Heart right ventricle (tissue), 16 donors: ENCODE data around the gene MICAL2. TPM values are rescaled to one million over a fixed set of nuclear protein-coding genes. Genes with fewer than 3 reads are reported as not detected.

Experiments
- ATAC-seq, 8 donors: fragments of 200-7000 bp; cut with Tn5 transposase; one replicate each; pipeline ENCODE4 v1.9.1; 2020; ENCODE audit warnings: mild to moderate bottlenecking in 8 of 8, moderate library complexity in 8 of 8, moderate number of reproducible peaks in 1 of 8
- DNase-seq, 2 donors: peaks; one replicate each; pipeline ENCODE4 v3.0.0-alpha.2; 2020
- H3K27ac ChIP-seq, 10 donors: fragments of 200-600 bp; sonication (generic) in 2 of 10; one replicate each; pipeline versions ENCODE4 v1.5.0 to v1.8.0; 2020 to 2022; ENCODE audit warnings: mild to moderate bottlenecking in 3 of 10
- H3K27me3 ChIP-seq, 7 donors: fragments of 200-600 bp; one replicate each; pipeline ENCODE4 v1.8.0; 2021 to 2022; ENCODE audit warnings: mild to moderate bottlenecking in 2 of 7
- H3K36me3 ChIP-seq, 9 donors: fragments of 200-600 bp; sonication (generic) in 1 of 9; one replicate each; pipeline versions ENCODE4 v1.5.0 to v1.8.0; 2020 to 2022; ENCODE audit warnings: mild to moderate bottlenecking in 2 of 9
- H3K4me1 ChIP-seq, 9 donors: fragments of 200-600 bp; sonication (generic) in 1 of 9; one replicate each; pipeline versions ENCODE4 v1.5.0 to v1.8.0; 2020 to 2022; ENCODE audit warnings: mild to moderate bottlenecking in 4 of 9
- H3K4me3 ChIP-seq, 10 donors: fragments of 200-600 bp; sonication (generic) in 2 of 10; one replicate each; pipeline versions ENCODE4 v1.5.0 to v1.8.0; 2020 to 2022; ENCODE audit warnings: mild to moderate bottlenecking in 7 of 10, moderate library complexity in 2 of 10
- H3K9me3 ChIP-seq, 11 donors: fragments of 200-600 bp in 10 of 11; sonication (generic) in 2 of 11; one replicate each; pipeline versions ENCODE4 v1.5.0 to v1.8.0; 2013 to 2022; ENCODE audit warnings: mild to moderate bottlenecking in 2 of 11, control low read depth in 1 of 11, moderate library complexity in 1 of 11
- WGBS, 2 donors: extraction: QIAGEN DNeasy Blood & Tissue Kit; methylation state at CpG; one replicate each; pipeline ENCODE4 v1.1.7; 2013; ENCODE audit warnings: inconsistent platforms in 1 of 2; 5-methylcytosine and 5-hydroxymethylcytosine counted together
- intact Hi-C, 10 donors: fragments of 100-400 bp; cut with DNase I; formaldehyde crosslinking; loops; one replicate each; pipeline versions ENCODE4 v1.11.1 to v1.14.2; 2022
- polyA plus RNA-seq, 2 donors: library from polyadenylated mRNA; stranded (reverse); fragments of 200-250 nt; gene quantifications; one replicate each; pipeline ENCODE4 v1.2.3, GENCODE V29; 2013
- total RNA-seq, 10 donors: library from RNA; stranded (reverse); fragmentation: NEBNext Ultra II Directional in 3 of 10; extraction: Animal tissue kit (Norgen Biotek cat#: 25700) in 3 of 10; gene quantifications; one replicate each; pipeline versions ENCODE4 v1.2.1 to v1.2.4, GENCODE V29; 2021 to 2023
- TF ChIP-seq, protein P1 (sequence below), 9 donors: fragments of 200-600 bp; sonication (generic) in 2 of 9; IDR thresholded peaks; one replicate each; pipeline versions ENCODE4 v1.5.0 to v1.8.0; 2021 to 2022; ENCODE audit warnings: antibody characterized with exemption in 9 of 9, mild to moderate bottlenecking in 5 of 9, moderate library complexity in 1 of 9
- donor health status: Arrhythmogenic right ventricular cardiomyopathy.
- donor health status: ischemic (EF 13 %, LVEDD 7.1; RV severe dilation, severe dysfunction).
- donor health status: healthy with polysubstance abuse.
- donor health status: DM: no; HTN: yes; CAD: no.
- donor health status: DM: no; HTN: no; CAD: no.
- donor health status: ischemic (EF 25% LVEDD 6.9; RV normal size, moderate dysfunction).
- donor health status: ischemic (EF 25% LVEDD 5.7; RV mildly dilated, moderate dysfunction).
- donor health status: healthy.
- donor health status: DM: yes; HTN: yes; CAD: no.
- donor health status: Ischemic cardiomyopathy.
- donor health status: ischemic (EF 35%, LVEDD 5.7; RV mildly dilated, moderate dysfunction).
- donor health status: nonischemic (EF 11% LVEDD 7.7; RV severe dilation, severe dysfunction).
- donor health status: DM: yes; HTN: yes; CAD: no.
- donor health status: PGD.
- donor health status: ischemic (EF 29% LVEDD 5.4; RV normal size, mild dysfunction).
- donor health status: nonischemic (EF 23%, LVEDD 6.1; RV moderate dilation, normal function).

MICAL2 gene
- total and polyA plus RNA-seq, 12 donors = 32.5 to 95.7 (median 70.5) TPM

GRCh38 chr11:12171921-12172320, 61.5 kb downstream of the MICAL2 start:
- Histone ChIP-seq H3K9me3 (peaks cover 0 to 4% (median 0%) of the 10 kb centered on the region in 11 donors), H3K4me1 (peaks cover 11 to 66% (median 47%) of the 10 kb centered on the region in 9 donors), H3K27ac (peak overlapping the region in 2 of 10 donors; percentile 53 to 71), H3K4me3 (no peak overlapping the region), H3K27me3 (no peaks in the 10 kb centered on the region), H3K36me3 (peaks cover 0 to 9% (median 0%) of the 10 kb centered on the region in 9 donors)
- intact Hi-C loops = no loop called here
- TF ChIP-seq, protein P1, sequence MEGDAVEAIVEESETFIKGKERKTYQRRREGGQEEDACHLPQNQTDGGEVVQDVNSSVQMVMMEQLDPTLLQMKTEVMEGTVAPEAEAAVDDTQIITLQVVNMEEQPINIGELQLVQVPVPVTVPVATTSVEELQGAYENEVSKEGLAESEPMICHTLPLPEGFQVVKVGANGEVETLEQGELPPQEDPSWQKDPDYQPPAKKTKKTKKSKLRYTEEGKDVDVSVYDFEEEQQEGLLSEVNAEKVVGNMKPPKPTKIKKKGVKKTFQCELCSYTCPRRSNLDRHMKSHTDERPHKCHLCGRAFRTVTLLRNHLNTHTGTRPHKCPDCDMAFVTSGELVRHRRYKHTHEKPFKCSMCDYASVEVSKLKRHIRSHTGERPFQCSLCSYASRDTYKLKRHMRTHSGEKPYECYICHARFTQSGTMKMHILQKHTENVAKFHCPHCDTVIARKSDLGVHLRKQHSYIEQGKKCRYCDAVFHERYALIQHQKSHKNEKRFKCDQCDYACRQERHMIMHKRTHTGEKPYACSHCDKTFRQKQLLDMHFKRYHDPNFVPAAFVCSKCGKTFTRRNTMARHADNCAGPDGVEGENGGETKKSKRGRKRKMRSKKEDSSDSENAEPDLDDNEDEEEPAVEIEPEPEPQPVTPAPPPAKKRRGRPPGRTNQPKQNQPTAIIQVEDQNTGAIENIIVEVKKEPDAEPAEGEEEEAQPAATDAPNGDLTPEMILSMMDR (IDR thresholded peaks at IDR 0.05) = no peak
- ATAC-seq (no peak), DNase-seq (no peak)
- WGBS, 2 donors = 98 to 100% methylated on average over 3 of the region's 3 CpGs

DNA sequence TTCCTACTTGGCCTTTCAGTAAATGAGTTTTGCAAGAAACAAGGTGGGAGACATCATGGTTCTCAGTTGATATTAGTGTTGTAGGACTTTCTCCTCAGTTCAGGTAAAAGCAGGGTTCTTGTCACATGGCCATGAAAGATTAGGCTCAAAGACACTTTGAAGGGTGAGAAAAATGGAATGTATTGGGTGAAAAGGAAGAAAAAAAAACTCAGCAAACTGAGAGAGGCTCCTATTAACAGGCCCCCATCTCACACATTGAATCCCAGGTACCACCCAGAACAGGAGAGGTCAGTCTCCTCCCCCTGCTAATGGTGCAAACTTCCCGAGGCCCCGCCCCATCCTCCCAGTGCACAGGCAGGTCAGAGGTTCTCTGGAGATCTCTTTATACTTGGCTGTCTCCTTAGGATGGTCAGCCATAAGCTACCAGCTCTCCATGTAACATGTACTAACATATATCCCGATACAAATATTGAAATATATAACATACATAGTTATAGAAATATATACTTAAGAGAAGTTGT, 62.2 kb downstream of the MICAL2 start:
- ATAC-seq (no peak), DNase-seq (no peak)
- TF ChIP-seq, protein P1 (IDR thresholded peaks at IDR 0.05) = no peak
- H3K27me3 ChIP-seq = no peaks in the 10 kb centered on the region
- H3K4me1 ChIP-seq = peaks cover 6 to 63% (median 44%) of the 10 kb centered on the region in 9 donors
- WGBS, 2 donors = 71 to 77% methylated on average over 3 of the region's 3 CpGs
- peak overlapping the region in 1 of 10 donors; percentile 4 for H3K27ac ChIP-seq
- intact Hi-C loops = no loop called here
- H3K4me3 ChIP-seq = no peak overlapping the region
- peaks cover 0 to 4% (median 0%) of the 10 kb centered on the region in 11 donors for H3K9me3 ChIP-seq
- peaks cover 0 to 9% (median 0%) of the 10 kb centered on the region in 9 donors for H3K36me3 ChIP-seq

GRCh38 chr11:12173111-12173510, 62.7 kb downstream of the MICAL2 start:
- ATAC-seq (no peak), DNase-seq (no peak)
- peaks cover 0 to 4% (median 0%) of the 10 kb centered on the region in 11 donors for H3K9me3 ChIP-seq
- peaks cover 4 to 63% (median 44%) of the 10 kb centered on the region in 9 donors for H3K4me1 ChIP-seq
- H3K36me3 ChIP-seq = peaks cover 0 to 9% (median 0%) of the 10 kb centered on the region in 9 donors
- peak overlapping the region in 3 of 10 donors; percentile 4 to 27 (median 19) for H3K27ac ChIP-seq
- no peak overlapping the region for H3K4me3 ChIP-seq
- 78 to 85% methylated on average over 4 of the region's 4 CpGs for WGBS, 2 donors
- intact Hi-C loops = no loop called here
- H3K27me3 ChIP-seq = no peaks in the 10 kb centered on the region
- TF ChIP-seq, protein P1 (IDR thresholded peaks at IDR 0.05) = no peak

DNA sequence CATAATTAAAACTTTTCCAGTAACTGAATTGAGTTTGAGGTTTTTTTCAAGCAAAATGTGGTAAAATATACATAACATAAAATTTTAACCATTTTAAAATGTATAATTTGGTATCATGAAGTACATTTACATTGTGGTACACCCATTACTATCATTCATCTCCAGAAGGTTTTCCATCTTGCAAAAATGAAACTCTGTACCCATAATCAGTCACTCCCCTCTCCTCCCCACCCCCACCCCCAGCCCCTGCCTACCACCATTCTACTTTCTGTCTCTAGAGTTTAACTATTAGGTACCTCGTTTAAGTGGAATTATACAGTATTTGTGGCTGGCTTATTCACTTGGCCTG, 63.7 kb downstream of the MICAL2 start:
- Histone ChIP-seq H3K4me3 (no peak overlapping the region), H3K4me1 (peaks cover 4 to 64% (median 44%) of the 10 kb centered on the region in 9 donors), H3K27me3 (no peaks in the 10 kb centered on the region), H3K27ac (peak overlapping the region in 1 of 10 donors; percentile 29), H3K9me3 (peaks cover 0 to 4% (median 0%) of the 10 kb centered on the region in 11 donors), H3K36me3 (peaks cover 0 to 9% (median 0%) of the 10 kb centered on the region in 9 donors)
- intact Hi-C loops = no loop called here
- TF ChIP-seq, protein P1 (IDR thresholded peaks at IDR 0.05) = no peak
- WGBS, 2 donors = 29 to 58% methylated on average over 1 of the region's 1 CpG
- no peak for DNase-seq
- no peak for ATAC-seq
